Gastroesophageal sphincter (tissue), 4 donors: ENCODE data around the gene RASGRP4. TPM values are rescaled to one million over a fixed set of nuclear protein-coding genes. Genes with fewer than 3 reads are reported as not detected.

ENCODE experiments used
- ATAC-seq: fragments of 150-250 bp; one replicate; pipeline ENCODE4 v1.9.1; 2016; ENCODE audit warnings: mild to moderate bottlenecking, moderate library complexity
- H3K27ac ChIP-seq, 4 donors: fragments of 200-600 bp; sonication (generic) in 3 of 4; 1 replicate in 3 of 4; 2 replicates in 1 of 4; pipeline ENCODE4 v1.5.1; 2016 to 2019
- H3K27me3 ChIP-seq: fragments of 200-600 bp; sonication (generic); one replicate; pipeline ENCODE4 v1.5.1; 2019
- H3K36me3 ChIP-seq, 2 donors: fragments of 200-600 bp; sonication (generic); one replicate each; pipeline ENCODE4 v1.5.1; 2019; ENCODE audit warnings: control low read depth in 1 of 2
- H3K4me1 ChIP-seq, 3 donors: fragments of 200-600 bp; sonication (generic); 1 replicate in 2 of 3; 2 replicates in 1 of 3; pipeline ENCODE4 v1.5.1; 2016 to 2019; ENCODE audit warnings: control low read depth in 2 of 3
- H3K4me3 ChIP-seq, 2 donors: fragments of 200-600 bp; sonication (generic); one replicate each; pipeline ENCODE4 v1.5.1; 2019; ENCODE audit warnings: mild to moderate bottlenecking in 1 of 2, moderate library complexity in 1 of 2
- H3K9me3 ChIP-seq, 3 donors: fragments of 200-600 bp; sonication (generic); one replicate each; pipeline ENCODE4 v1.5.1; 2017 to 2019; ENCODE audit warnings: control low read depth in 2 of 3
- CTCF ChIP-seq, 4 experiments: fragments of 200-600 bp in 2 of 4; fragments of 450-650 bp in 2 of 4; sonication (generic) in 1 of 4; IDR thresholded peaks; one replicate each; pipeline ENCODE4 v1.5.1; 2017 to 2019; ENCODE audit warnings: antibody characterized with exemption in 4 of 4, mild to moderate bottlenecking in 2 of 4, moderate library complexity in 2 of 4
- EP300 ChIP-seq: sonication (generic); formaldehyde crosslinking; IDR thresholded peaks from one replicate; pipeline ENCODE4 v1.6.1; 2017; ENCODE audit warnings: antibody characterized with exemption, mild to moderate bottlenecking
- POLR2A ChIP-seq, 2 donors: fragments of 450-650 bp; IDR thresholded peaks; one replicate each; pipeline ENCODE4 v1.6.1; 2017; ENCODE audit warnings: antibody characterized with exemption in 2 of 2, mild to moderate bottlenecking in 2 of 2, moderate library complexity in 1 of 2
- POLR2AphosphoS5 ChIP-seq: sonication (generic); formaldehyde crosslinking; IDR thresholded peaks from one replicate; pipeline ENCODE4 v1.6.1; 2017; ENCODE audit warnings: antibody characterized with exemption
- WGBS, 2 donors: methylation state at CpG; one replicate each; pipeline ENCODE4 v1.1.5; 2018; ENCODE audit warnings: low coverage in 1 of 2; 5-methylcytosine and 5-hydroxymethylcytosine counted together
- total RNA-seq, 4 donors: library from RNA; depleted of rRNA; stranded (reverse); fragments of >200 nt; gene quantifications; one replicate each; pipeline ENCODE4 v1.1.0, GENCODE V29; 2016

Gene RASGRP4
- total RNA-seq, 4 donors from 2014 or later, result 1.2 to 4.7 (median 4.0) TPM

DNA sequence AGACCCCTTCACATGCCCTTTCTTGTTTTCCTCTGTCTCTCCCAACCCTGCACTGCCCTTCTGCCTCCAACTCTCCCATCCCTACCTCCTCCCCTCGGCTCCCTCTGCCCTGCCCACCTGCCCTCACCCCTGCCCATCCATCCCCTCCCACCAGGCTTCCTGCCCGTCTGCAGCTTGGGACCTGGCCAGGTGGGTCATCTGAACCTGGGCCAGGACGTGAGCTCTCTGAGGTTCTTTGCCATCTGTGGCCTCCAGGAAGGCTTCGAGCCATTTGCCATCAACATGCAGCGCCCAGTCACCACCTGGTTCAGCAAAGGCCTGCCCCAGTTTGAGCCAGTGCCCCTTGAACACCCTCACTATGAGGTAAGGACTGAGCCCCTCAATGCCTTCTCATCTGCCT, 43.1 kb upstream of the RASGRP4 start:
- TF ChIP-seq EP300, result no peak
- no peak for TF ChIP-seq POLR2AphosphoS5
- no peak overlapping the region for H3K27ac ChIP-seq
- no peaks in the 10 kb centered on the region for H3K36me3 ChIP-seq
- no peak overlapping the region for H3K4me3 ChIP-seq
- ATAC-seq, result no peak
- H3K4me1 ChIP-seq, result no peaks in the 10 kb centered on the region
- H3K9me3 ChIP-seq, result no peaks in the 10 kb centered on the region
- 56% methylated on average over 1 of the region's 5 CpGs; no CpG with 5 or more reads in 1 of the 2 donors for WGBS, 2 donors
- H3K27me3 ChIP-seq, result peaks cover 31% of the 10 kb centered on the region

- WGBS, 2 donors, result 86 to 99% methylated on average over 10 to 12 of the region's 17 CpGs
Observed at GRCh38 chr19:38467541-38468525, 41.8 kb upstream of the RASGRP4 start.

DNA sequence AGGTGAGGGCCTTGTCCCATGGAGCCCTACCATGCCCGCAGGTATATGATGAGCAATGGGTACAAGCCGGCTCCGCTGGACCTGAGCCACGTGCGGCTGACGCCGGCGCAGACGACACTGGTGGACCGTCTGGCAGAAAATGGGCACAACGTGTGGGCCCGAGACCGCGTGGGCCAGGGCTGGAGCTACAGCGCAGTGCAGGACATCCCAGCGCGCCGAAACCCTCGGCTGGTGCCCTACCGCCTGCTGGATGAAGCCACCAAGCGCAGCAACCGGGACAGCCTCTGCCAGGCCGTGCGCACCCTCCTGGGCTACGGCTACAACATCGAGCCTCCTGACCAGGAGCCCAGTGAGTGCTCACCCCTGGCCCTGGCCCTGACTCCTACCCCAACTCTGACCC, 40.0 kb upstream of the RASGRP4 start:
- no peak for ATAC-seq
- TF ChIP-seq POLR2AphosphoS5, result no peak
- no peak for TF ChIP-seq EP300
- no peak for TF ChIP-seq CTCF (IDR thresholded peaks at IDR 0.05)
- no peak for TF ChIP-seq POLR2A (IDR thresholded peaks at IDR 0.05)
- Histone ChIP-seq H3K4me3 (no peak overlapping the region), H3K4me1 (no peaks in the 10 kb centered on the region), H3K27ac (no peak overlapping the region), H3K9me3 (no peaks in the 10 kb centered on the region), H3K36me3 (no peaks in the 10 kb centered on the region), H3K27me3 (peaks cover 45% of the 10 kb centered on the region)
- 84 to 89% methylated on average over 3 to 11 of the region's 26 CpGs for WGBS, 2 donors

More at GRCh38 chr19:38467541-38468525, 41.8 kb upstream of the RASGRP4 start:
- H3K36me3 ChIP-seq, result no peaks in the 10 kb centered on the region
- H3K27ac ChIP-seq, result no peak overlapping the region
- TF ChIP-seq EP300, result no peak
- TF ChIP-seq POLR2AphosphoS5, result no peak
- TF ChIP-seq CTCF (IDR thresholded peaks at IDR 0.05), result no peak
- no peak for TF ChIP-seq POLR2A (IDR thresholded peaks at IDR 0.05)
- no peak overlapping the region for H3K4me3 ChIP-seq
- H3K4me1 ChIP-seq, result no peaks in the 10 kb centered on the region
- peaks cover 36% of the 10 kb centered on the region for H3K27me3 ChIP-seq
- ATAC-seq, result no peak
- no peaks in the 10 kb centered on the region for H3K9me3 ChIP-seq

- ATAC-seq, result no peak
- WGBS, 2 donors, result 58 to 63% methylated on average over 3 to 12 of the region's 15 CpGs
- H3K4me1 ChIP-seq, result no peaks in the 10 kb centered on the region
- peaks cover 40% of the 10 kb centered on the region for H3K27me3 ChIP-seq
- no peak overlapping the region for H3K4me3 ChIP-seq
- TF ChIP-seq CTCF (IDR thresholded peaks at IDR 0.05) (no peak), POLR2A (IDR thresholded peaks at IDR 0.05) (no peak), EP300 (no peak), POLR2AphosphoS5 (no peak)
- H3K27ac ChIP-seq, result no peak overlapping the region
- H3K9me3 ChIP-seq, result no peaks in the 10 kb centered on the region
- H3K36me3 ChIP-seq, result no peaks in the 10 kb centered on the region
Observed at GRCh38 chr19:38464421-38465082, 38.5 kb upstream of the RASGRP4 start.

DNA sequence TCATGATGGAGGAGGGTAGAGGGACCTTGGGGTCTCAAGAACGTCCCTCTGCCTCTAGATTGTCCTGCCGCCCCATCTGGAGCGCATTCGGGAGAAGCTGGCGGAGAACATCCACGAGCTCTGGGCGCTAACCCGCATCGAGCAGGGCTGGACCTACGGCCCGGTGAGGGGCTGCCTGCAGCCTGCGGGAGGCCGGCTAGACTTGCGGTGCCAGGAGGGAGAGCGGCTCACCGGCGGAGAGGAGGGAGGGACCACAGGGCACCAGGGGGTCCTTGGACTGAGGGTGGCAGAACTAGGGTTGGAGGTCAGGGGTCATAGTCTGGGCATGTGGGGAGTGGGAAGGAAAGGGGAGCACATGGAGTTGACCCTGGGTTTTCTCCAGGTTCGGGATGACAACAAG, 37.3 kb upstream of the RASGRP4 start:
- Histone ChIP-seq H3K27ac (no peak overlapping the region), H3K36me3 (no peaks in the 10 kb centered on the region), H3K9me3 (no peaks in the 10 kb centered on the region), H3K4me1 (no peaks in the 10 kb centered on the region), H3K4me3 (no peak overlapping the region), H3K27me3 (peaks cover 39% of the 10 kb centered on the region)
- TF ChIP-seq POLR2A (IDR thresholded peaks at IDR 0.05) (no peak), EP300 (no peak), CTCF (IDR thresholded peaks at IDR 0.05) (no peak)
- WGBS, 2 donors, result no CpG with 5 or more reads among the region's 18 CpGs
- ATAC-seq, result no peak
